HepG2 (cell line): ENCODE measurements around the gene SLC27A2. TPM values are rescaled to one million over a fixed set of nuclear protein-coding genes. Genes with fewer than 3 reads are reported as not detected.

Source experiments
- ATAC-seq: fragments of 200-7000 bp; cut with Tn5 transposase; 3 replicates; pipeline ENCODE4 v1.9.1; 2020; ENCODE audit warnings: mild to moderate bottlenecking, moderate library complexity
- BruUV-seq: library from RNA; stranded (reverse); fragments of 400-500 nt; replicated peaks from 2 replicates; lab custom pipeline; 2021; lab: Mats Ljungman, UMichigan
- CTCF ChIA-PET: fragments of 300-600 bp; formaldehyde crosslinking; extraction: SDS; loops from one replicate; lab custom pipeline; 2021; ENCODE audit warnings: low total read pairs, inconsistent platforms, low intra/inter-chr PET ratio; lab: Yijun Ruan, JAX
- POLR2A ChIA-PET: fragments of 350-600 bp; sonication (Branson Sonifier 250); formaldehyde crosslinking; loops from one replicate; lab custom pipeline; 2020; ENCODE audit warnings: antibody characterized with exemption, inconsistent platforms; lab: Yijun Ruan, JAX
- DNase-seq: peaks from one replicate; pipeline ENCODE4 v3.0.0-alpha.2; 2015; ENCODE audit warnings: low spot score
- FAIRE-seq: peaks from 3 replicates; lab custom pipeline; 2011; peaks lifted over from hg19 to GRCh38; lab: Jason Lieb, UNC
- H2AFZ ChIP-seq: one replicate; pipeline ENCODE4 v1.6.1; 2011; ENCODE audit warnings: low read length, inconsistent platforms
- H3K27ac ChIP-seq: fragments of 300-600 bp; 3 replicates; pipeline ENCODE4 v1.8.0; 2011; ENCODE audit warnings: mixed run types, mild to moderate bottlenecking, mixed read lengths, low read length, inconsistent platforms; ENCODE audit not compliant: insufficient read depth; ENCODE audit errors: extremely low read length
- H3K27me3 ChIP-seq, 2 experiments: fragments of 200-600 bp in 1 of 2; 2 replicates in 1 of 2; 3 replicates in 1 of 2; pipeline versions ENCODE4 v1.6.0 to v1.8.0; 2011; ENCODE audit warnings: low read length in 2 of 2, mild to moderate bottlenecking in 2 of 2, moderate library complexity in 2 of 2, inconsistent platforms in 1 of 2; ENCODE audit not compliant: insufficient read depth in 2 of 2, control insufficient read depth in 1 of 2
- H3K36me3 ChIP-seq, 2 experiments: fragments of 200-600 bp in 1 of 2; replicated peaks in 1 of 2; 2 replicates in 1 of 2; 3 replicates in 1 of 2; pipeline versions ENCODE4 v1.5.1 to v1.8.0; 2011; ENCODE audit warnings: low read length in 2 of 2, inconsistent platforms in 1 of 2; ENCODE audit not compliant: insufficient read depth in 2 of 2, control insufficient read depth in 1 of 2
- H3K4me1 ChIP-seq: 2 replicates; pipeline ENCODE4 v1.5.1; 2012; ENCODE audit warnings: low read length, inconsistent platforms; ENCODE audit not compliant: insufficient read depth
- H3K4me2 ChIP-seq: 2 replicates; pipeline ENCODE4 v1.6.0; 2011; ENCODE audit warnings: low read depth, low read length, inconsistent platforms
- H3K4me3 ChIP-seq, 3 experiments: fragments of 200-600 bp in 1 of 3; sonication (generic), shearing (Covaris generic) in 1 of 3; replicated peaks in 1 of 3; 2 replicates each; pipeline ENCODE4 v1.5.1; 2011 to 2016; ENCODE audit warnings: low read length in 3 of 3, inconsistent platforms in 2 of 3, low read depth in 2 of 3, mild to moderate bottlenecking in 2 of 3, control low read depth in 1 of 3, mixed read lengths in 1 of 3; ENCODE audit not compliant: insufficient read depth in 1 of 3
- H3K79me2 ChIP-seq: one replicate; pipeline ENCODE4 v1.6.1; 2011; ENCODE audit warnings: low read length, inconsistent platforms; ENCODE audit not compliant: insufficient read depth
- H3K9ac ChIP-seq: 2 replicates; pipeline ENCODE4 v1.6.0; 2011; ENCODE audit warnings: mild to moderate bottlenecking, low read depth, low read length, inconsistent platforms; ENCODE audit not compliant: insufficient read depth
- H3K9me3 ChIP-seq: 2 replicates; pipeline ENCODE4 v1.5.1; 2012; ENCODE audit warnings: mild to moderate bottlenecking, low read length
- H4K20me1 ChIP-seq: 2 replicates; pipeline ENCODE4 v1.6.0; 2011; ENCODE audit warnings: inconsistent platforms, mild to moderate bottlenecking, low read length, moderate library complexity; ENCODE audit not compliant: insufficient read depth
- HMG20A ChIP-seq: IDR thresholded peaks from 2 replicates; pipeline ENCODE4 v1.6.1; 2016; ENCODE audit warnings: borderline replicate concordance
- MTA1 ChIP-seq: sonication (generic); formaldehyde crosslinking; IDR thresholded peaks from 2 replicates; pipeline ENCODE4 v1.4.0; 2020; ENCODE audit warnings: missing genetic modification reagents, mild to moderate bottlenecking, borderline replicate concordance
- NFIB ChIP-seq: sonication (generic); formaldehyde crosslinking; IDR thresholded peaks from 2 replicates; pipeline ENCODE4 v1.9.0; 2021; ENCODE audit warnings: missing genetic modification reagents, mild to moderate bottlenecking, borderline replicate concordance
- PATZ1 ChIP-seq: sonication (generic); formaldehyde crosslinking; IDR thresholded peaks from 2 replicates; pipeline ENCODE4 v1.4.0; 2020; ENCODE audit warnings: missing genetic modification reagents
- PAXIP1 ChIP-seq: sonication (generic); formaldehyde crosslinking; conservative IDR thresholded peaks from 2 replicates; pipeline ENCODE4 v1.4.0; 2020; ENCODE audit warnings: mild to moderate bottlenecking, missing genetic modification reagents, moderate library complexity
- PHB2 ChIP-seq: fragments of 450-650 bp; IDR thresholded peaks from 2 replicates; pipeline ENCODE4 v1.6.1; 2018; ENCODE audit not compliant: partially characterized antibody
- RFX3 ChIP-seq: IDR thresholded peaks from 2 replicates; pipeline ENCODE4 v1.6.1; 2016; ENCODE audit warnings: missing biosample characterization, missing genetic modification reagents
- TEAD2 ChIP-seq: sonication (generic); formaldehyde crosslinking; IDR thresholded peaks from 2 replicates; pipeline ENCODE4 v1.9.0; 2021; ENCODE audit warnings: missing genetic modification reagents
- ZBTB20 ChIP-seq: sonication (generic); formaldehyde crosslinking; IDR thresholded peaks from 2 replicates; pipeline ENCODE4 v1.8.1; 2023; ENCODE audit warnings: missing genetic modification reagents, low read depth, mild to moderate bottlenecking, borderline replicate concordance
- ZNF766 ChIP-seq: sonication (generic); formaldehyde crosslinking; IDR thresholded peaks from 2 replicates; pipeline ENCODE4 v1.5.0; 2020; ENCODE audit warnings: missing genetic modification reagents, borderline replicate concordance
- WGBS: methylation state at CpG from one replicate; pipeline ENCODE4 v1.1.6; 2017; ENCODE audit warnings: low lambda C conversion rate; 5-methylcytosine and 5-hydroxymethylcytosine counted together
- in situ Hi-C: cut with HindIII; loops from 2 replicates; pipeline ENCODE4 v1.10.0; 2017; ENCODE audit warnings: low pct_unique_long_range_greater_than_20kb; ENCODE audit not compliant: extremely low pct_ligation_motif_present
- intact Hi-C: fragments of 100-400 bp; cut with micrococcal nuclease; formaldehyde crosslinking; loops from one replicate; pipeline ENCODE4 v1.10.0; 2022; ENCODE audit not compliant: unreplicated experiment
- polyA plus RNA-seq, 8 experiments: library from polyadenylated mRNA; depleted of rRNA in 3 of 8; stranded (reverse) in 7 of 8; unstranded in 1 of 8; fragments of >200 nt; fragmentation: Illumina TruSeq in 4 of 8; extraction: Trizol in 4 of 8; gene quantifications; 2 replicates each; pipeline versions ENCODE4 v1.2.1 to v1.2.3, GENCODE V29; 2011 to 2016; ENCODE audit warnings: low read depth in 4 of 8, missing spikeins in 1 of 8, mixed read lengths in 1 of 8; ENCODE audit not compliant: insufficient read depth in 1 of 8
- total RNA-seq, 5 experiments: library from RNA; depleted of rRNA; stranded (reverse); fragments of >200 nt; fragmentation: Illumina TruSeq; extraction: Trizol; gene quantifications; 2 replicates each; pipeline ENCODE4 v1.2.3, GENCODE V29; 2016; ENCODE audit warnings: low read depth in 1 of 5
- TF ChIP-seq, protein P1 (sequence below): sonication (generic); formaldehyde crosslinking; IDR thresholded peaks from 2 replicates; pipeline ENCODE4 v1.8.0; 2022; ENCODE audit warnings: mild to moderate bottlenecking, missing genetic modification reagents, moderate library complexity
- TF ChIP-seq, protein P2 (sequence below): sonication (generic); formaldehyde crosslinking; IDR thresholded peaks from 2 replicates; pipeline ENCODE4 v1.5.1; 2020; ENCODE audit warnings: missing genetic modification reagents, mild to moderate bottlenecking, borderline replicate concordance

SLC27A2 gene
- total and polyA plus RNA-seq, 2 of the 13 experiments (the other 11 are each of a cell fraction or from before 2014, with no cell fraction given) = 14.6 to 23.4 TPM

GRCh38 chr15:50180091-50180490, 1.9 kb upstream of the SLC27A2 start (continued):
- TF ChIP-seq ZNF766 (CRISPR knock-in tag) = no peak
- TF ChIP-seq ZBTB20 (CRISPR knock-in tag) = no peak
- TF ChIP-seq, all 625 proteins: peak for 0

DNA sequence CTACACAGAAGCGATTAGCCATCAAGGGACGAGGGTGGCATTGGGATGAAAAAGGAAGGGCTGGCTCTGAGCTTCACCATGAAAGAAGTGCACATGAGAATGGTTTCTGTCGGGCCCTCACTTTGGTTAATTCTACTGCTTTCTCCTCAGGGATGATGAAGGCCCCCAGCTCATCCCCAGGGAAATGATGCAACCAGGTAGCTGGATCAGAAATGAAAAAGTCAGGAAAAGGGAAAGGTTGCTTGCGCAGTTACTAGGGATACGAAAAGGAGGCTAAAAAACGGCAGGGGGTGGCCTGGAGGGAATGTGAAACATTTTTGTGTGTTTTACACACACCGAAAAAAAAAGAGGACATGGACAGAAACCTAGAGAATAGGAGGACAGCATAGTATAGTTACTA, 1.4 kb upstream of the SLC27A2 start:
- in situ Hi-C loops = loop anchor here (10.0 to 25.0 kb wide), 2 partner anchors 134 to 732 kb away; partner anchors contain the start of gene AP4E1
- Histone ChIP-seq H3K4me3 (no peak overlapping the region), H3K4me1 (peaks cover 39% of the 10 kb centered on the region), H3K4me2 (no peak overlapping the region), H3K9ac (no peak overlapping the region), H3K36me3 (no peaks in the 10 kb centered on the region), H3K27me3 (no peaks in the 10 kb centered on the region), H2AFZ (no peak overlapping the region), H3K27ac (no peak overlapping the region), H4K20me1 (no peaks in the 10 kb centered on the region), H3K79me2 (peaks cover 3% of the 10 kb centered on the region), H3K9me3 (no peaks in the 10 kb centered on the region)
- BruUV-seq = no TSS peak
- DNase-seq (no peak), ATAC-seq (no peak), FAIRE-seq (no peak)
- intact Hi-C loops = no loop called here
- 77% methylated on average over 7 of the region's 7 CpGs for WGBS
- ChIA-PET POLR2A (no interaction called here), CTCF (no interaction called here)
- TF ChIP-seq HMG20A (no peak), PHB2 (no peak), NFIB (CRISPR knock-in tag) (no peak), PATZ1 (CRISPR knock-in tag) (no peak), TEAD2 (CRISPR knock-in tag) (no peak), RFX3 (CRISPR knock-in tag) (no peak), MTA1 (CRISPR knock-in tag) (no peak), PAXIP1 (CRISPR knock-in tag) (no peak)
- TF ChIP-seq, protein P1, sequence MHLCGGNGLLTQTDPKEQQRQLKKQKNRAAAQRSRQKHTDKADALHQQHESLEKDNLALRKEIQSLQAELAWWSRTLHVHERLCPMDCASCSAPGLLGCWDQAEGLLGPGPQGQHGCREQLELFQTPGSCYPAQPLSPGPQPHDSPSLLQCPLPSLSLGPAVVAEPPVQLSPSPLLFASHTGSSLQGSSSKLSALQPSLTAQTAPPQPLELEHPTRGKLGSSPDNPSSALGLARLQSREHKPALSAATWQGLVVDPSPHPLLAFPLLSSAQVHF = no peak
- TF ChIP-seq, protein P2, sequence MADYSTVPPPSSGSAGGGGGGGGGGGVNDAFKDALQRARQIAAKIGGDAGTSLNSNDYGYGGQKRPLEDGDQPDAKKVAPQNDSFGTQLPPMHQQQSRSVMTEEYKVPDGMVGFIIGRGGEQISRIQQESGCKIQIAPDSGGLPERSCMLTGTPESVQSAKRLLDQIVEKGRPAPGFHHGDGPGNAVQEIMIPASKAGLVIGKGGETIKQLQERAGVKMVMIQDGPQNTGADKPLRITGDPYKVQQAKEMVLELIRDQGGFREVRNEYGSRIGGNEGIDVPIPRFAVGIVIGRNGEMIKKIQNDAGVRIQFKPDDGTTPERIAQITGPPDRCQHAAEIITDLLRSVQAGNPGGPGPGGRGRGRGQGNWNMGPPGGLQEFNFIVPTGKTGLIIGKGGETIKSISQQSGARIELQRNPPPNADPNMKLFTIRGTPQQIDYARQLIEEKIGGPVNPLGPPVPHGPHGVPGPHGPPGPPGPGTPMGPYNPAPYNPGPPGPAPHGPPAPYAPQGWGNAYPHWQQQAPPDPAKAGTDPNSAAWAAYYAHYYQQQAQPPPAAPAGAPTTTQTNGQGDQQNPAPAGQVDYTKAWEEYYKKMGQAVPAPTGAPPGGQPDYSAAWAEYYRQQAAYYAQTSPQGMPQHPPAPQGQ (CRISPR knock-in tag) = no peak
